A172 (cell line): ENCODE data around the gene SEMA7A. TPM values are rescaled to one million over a fixed set of nuclear protein-coding genes. Genes with fewer than 3 reads are reported as not detected.
A peak's percentile ranks its signal among the peaks of the same experiment; 100 is the strongest.
"Not testable (repeated sequence)": the region's sequence is repeated elsewhere in the genome, so short reads cannot be mapped to it uniquely, and the experiment has no call there.

ENCODE experiments used
- DNase-seq: peaks from one replicate; pipeline ENCODE4 v3.0.0-alpha.2; 2015; ENCODE audit warnings: low spot score
- total RNA-seq: library from RNA; depleted of rRNA; stranded (reverse); fragments of >200 nt; shearing (Covaris generic); gene quantifications from 2 replicates; pipeline ENCODE4 v1.2.3, GENCODE V29; 2014

SEMA7A gene
- total RNA-seq, 1 experiment from 2014 or later, result 14.3 TPM

DNA sequence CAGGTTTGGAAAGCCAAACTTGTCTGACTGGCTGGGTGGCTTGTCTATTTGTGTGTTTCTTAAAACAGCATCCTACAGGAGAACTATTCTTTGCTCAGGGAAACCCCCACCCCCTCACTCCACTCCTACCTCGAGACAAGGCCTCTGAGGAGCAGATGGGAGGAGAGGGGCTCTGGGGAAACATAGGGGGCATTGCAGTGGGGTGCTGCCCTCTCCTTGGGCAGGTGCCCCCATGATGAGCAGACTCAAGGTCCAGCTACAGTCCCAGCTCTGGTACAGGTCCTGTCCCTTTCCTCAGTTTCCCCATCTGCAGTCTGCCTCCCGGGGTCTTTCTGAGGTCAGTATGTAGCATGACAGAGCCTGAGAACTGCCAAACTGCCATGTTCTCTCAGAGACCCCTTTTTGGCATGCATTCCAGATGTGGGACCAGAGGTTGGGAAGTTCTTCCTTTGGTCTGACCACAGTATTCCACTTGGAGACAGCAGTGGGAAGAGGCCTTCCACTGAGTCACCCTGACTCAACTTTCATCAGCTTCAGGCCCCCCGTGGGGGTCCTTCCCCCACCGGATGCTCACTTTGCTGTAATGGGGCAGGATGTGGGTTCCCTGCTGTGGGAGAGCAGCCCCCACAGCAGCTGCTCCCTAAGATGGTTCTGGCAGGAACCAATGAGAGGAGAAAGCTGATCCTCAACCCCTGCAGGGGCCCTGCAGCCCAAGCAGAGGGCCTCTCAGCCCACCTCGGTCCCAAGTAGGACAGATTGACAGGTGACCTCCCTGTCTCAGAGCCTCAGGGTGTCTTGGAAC is 34.0 kb downstream of the SEMA7A start:
- peak; percentile 65 for DNase-seq

GRCh38 chr15:74399100-74399499 is 34.7 kb downstream of the SEMA7A start:
- DNase-seq, result no peak

DNA sequence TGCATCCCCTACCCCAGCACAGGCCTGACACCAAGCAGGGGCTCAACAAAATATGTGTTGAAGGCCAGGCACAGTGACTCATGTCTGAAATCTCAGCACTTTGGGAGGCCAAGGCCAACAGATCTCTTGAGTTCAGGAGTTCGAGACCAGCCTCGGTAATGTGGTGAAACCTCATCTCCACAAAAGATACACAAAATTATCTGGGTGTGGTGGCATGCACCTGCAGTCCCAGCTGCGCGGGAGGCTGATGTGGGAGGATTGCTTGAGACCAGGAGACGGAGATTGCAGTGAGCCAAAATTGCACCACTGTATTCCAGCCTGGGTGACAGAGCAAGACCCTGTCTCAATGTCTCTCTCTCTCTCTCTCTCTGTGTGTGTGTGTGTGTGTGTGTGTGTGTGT is 35.6 kb downstream of the SEMA7A start:
- DNase-seq, result no peak

GRCh38 chr15:74397239-74398068 is 36.3 kb downstream of the SEMA7A start:
- DNase-seq, result no peak

DNA sequence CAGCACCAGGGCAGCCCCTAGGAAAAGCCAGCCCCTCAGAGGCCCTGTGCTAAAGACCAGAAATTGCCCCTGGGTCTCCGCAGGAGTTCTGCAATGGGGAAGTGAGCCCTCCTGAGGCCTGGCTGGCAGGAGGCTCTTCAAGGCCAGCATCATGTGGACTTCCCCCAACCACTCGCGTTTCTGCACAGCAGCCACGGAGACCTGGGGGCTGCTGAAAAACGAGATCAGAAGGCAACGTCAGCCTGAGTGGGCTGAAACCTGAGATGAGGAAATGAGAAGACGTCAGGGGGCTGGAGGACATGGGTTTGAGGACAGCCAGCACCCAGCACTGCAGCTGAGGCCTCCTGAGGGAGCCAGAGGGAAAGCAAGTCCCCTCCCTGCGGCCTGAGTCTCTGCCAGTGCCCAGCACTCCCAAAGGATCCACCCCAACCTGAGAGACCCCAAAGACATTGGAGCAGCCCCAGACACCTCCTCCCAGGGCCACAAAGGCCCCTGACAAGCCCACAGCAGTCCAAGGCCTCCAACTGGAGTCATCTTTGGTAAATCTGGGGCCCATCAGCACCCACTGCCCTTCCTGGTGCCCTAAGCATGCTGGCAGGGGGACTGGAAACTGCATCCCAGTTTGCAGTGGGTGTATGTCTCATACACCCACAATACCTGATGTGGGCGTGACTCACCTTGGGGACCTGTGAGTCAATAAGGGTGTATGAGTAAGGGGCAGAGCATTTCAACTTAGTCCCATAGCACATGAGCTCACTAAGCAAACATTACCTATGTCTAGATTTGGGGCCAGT is 37.1 kb downstream of the SEMA7A start:
- DNase-seq, result peak; percentile 81

- no peak for DNase-seq
Observed at GRCh38 chr15:74396146-74396438, 37.7 kb downstream of the SEMA7A start.

DNA sequence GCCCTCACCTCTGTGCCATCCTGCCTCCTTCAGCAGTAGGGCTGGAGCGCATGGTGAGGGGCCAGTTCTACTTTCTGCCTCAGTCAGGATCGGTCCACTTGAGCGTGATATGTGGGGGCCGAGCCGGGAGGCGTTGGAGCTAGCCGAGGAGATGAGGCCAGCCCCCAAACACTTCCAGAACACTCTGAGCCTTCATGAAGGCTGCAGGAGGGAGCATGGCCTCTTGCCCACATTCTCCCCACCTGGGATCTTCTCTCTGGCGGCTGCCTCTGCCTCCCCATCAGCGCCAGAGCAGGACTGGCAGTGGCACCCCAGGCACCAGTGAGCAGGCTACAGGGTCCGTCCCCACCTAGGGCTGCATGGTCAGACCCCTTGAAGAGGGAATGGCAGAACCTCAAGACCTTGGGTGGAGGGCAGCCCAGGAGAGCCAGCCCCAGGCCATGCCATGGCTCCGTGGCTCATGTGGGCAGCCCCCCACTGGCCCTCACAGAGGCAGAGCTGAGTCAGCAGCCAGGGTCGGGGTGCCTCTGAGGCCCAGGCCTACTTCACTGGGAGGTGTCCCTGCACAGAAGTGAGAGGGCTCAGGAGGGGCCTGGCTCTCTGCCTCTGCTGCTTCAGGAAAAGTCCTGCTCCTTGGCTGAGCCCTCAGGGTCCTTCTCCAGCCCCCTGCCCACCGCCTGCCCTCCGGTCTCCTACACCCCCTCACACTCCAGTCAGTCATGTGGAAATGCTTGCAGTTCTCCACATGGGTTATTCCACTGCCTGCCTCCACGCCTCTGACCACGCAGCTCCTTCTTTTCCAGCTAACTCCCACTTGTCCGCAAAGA is 38.2 kb downstream of the SEMA7A start:
- no peak for DNase-seq

- DNase-seq, result no peak
Observed at GRCh38 chr15:74394090-74394846, 39.5 kb downstream of the SEMA7A start.

GRCh38 chr15:74393423-74393822 is 40.3 kb downstream of the SEMA7A start:
- DNase-seq, result no peak

- no peak for DNase-seq
Observed at GRCh38 chr15:74392902-74393301, 40.9 kb downstream of the SEMA7A start.

- DNase-seq, result no peak
Observed at GRCh38 chr15:74392451-74392830, 41.3 kb downstream of the SEMA7A start.

DNA sequence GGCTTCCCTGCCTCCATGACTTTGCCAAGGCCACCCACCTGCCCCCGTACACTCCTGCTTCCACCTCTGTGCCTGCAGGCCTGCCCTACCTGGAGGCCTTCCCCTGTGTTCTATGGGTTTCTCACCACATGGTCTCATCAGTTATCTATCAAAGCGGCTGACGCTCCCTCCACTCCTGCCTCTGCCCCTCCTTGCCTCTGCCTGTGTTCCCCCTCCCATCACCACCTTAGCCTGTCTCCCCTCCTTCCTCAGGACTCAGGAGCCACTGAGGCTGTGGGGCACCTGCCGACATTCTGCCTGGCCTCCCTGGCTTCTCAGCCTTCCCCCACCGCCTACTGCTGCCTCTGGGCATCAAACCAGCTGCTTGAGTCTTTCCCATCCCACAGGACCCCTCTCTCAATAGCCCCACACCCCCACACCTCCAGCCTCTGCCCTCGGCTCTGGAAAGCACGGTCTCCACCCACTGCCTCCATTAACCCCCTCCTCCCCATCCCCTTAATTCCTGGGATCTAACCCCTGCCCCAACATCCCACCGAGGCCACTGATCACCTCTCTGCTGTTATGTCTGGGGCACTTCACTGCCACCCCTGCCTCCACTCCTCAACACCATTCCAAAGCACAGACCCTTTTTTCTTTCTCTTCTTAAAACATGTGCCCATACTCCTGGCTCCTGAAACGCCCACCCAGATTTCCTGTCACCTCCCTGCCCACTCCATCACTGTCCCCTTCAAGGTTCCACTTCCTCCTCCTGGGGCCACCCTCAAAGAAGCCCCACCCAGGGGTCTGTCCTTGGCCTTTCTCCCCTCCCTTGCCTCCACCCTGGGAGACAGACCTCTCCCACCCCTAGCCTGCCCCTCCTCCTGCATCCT is 41.9 kb downstream of the SEMA7A start:
- no peak for DNase-seq

DNA sequence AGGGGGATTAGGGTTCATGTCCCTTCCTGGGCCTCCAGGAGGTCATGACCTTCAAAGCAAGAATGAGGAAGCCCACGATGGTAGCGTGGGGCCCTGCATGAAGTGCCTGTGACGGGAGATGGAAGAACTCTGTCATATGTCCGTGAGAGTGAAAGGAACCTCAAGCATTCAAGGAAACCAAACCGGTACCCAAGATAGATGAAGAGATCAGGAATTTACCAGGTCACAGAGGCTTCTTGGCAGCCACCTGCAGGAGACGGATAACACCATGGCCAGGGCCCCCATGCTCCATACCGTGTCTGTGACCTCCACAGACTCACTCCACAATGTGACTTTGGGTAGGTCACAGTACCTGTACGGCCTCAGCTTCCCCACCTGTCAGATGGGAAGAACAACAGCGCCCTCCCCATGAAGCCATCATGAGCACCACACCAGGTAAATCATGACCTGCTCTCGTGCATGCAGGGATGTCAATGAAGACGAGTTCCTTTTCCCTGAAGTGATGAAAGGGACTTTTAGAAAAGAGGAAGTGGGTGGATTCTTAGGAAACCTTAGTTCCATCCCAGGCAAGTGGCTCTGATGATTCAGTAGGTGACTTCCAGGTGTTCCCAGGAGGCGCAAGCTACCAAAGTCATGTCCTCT is 43.0 kb downstream of the SEMA7A start:
- no peak for DNase-seq

- not testable (repeated sequence) for DNase-seq
Observed at GRCh38 chr15:74390049-74390646, 43.6 kb downstream of the SEMA7A start.

DNA sequence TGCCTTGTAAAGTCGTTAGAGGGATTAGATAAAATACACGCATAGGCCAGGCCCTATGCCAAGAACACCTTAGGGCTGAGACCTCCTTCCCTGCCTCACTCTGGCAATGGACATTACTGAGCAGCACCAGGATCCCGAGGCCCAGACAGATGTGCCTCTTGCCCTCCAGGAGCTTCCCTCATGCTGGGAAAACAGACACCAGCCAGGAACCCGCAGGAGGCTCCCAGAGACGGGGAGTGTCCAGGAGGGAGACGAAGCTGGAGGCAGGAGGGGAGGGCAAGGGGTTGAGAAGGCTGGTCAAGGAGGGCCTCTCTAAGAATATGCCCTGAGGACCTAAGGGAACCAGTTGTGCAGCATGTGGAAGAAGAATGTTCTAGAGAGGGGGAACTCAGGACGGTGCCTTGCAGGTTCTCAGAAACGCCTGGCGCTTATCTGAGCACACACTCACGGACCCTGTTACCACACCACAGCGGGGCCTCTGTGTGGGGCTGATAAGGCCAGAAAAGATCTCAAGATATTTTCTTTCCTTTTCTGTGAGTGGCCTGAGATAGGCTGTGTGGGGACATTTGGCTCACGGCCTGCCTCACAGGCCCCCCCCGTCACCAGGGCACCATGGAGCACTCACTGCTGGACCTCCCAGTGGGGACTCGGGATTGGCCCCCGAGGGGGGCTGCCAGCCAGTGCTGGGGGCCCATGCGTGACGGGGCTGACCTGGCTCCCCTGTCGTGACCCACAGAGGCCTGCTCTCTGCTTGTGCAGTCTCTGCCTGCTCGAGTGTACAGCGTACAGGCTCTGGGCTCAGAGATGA is 44.3 kb downstream of the SEMA7A start:
- DNase-seq, result no peak

DNA sequence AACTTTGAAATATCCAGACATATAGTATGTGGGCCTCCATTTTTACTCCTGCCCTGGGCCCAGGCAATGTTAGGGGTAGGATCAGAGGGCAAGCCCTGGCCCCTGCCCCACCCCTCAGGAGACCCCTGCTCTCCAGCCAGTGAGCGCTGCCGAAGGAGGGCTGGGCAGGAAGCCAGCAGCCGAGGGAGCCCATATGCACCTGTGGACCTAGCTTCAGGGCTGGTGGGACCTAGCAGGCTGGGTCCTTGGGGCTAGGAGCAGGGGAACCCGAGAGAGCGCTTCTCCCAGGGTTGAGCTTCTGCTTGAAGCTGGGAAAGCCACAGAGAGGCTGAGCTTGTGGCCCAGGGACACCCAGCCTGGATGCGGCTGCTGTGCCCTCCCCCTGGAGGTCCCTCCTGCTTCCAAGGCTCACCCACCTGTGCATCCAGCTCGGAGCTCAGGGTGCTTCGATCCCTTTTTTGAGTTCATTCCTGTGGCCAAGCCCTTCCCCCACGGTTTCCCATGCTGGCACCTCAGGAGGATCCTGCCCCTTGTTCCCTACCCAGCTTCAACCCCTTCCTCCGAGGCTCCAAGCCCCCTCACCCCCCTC is 45.3 kb downstream of the SEMA7A start:
- no peak for DNase-seq

- DNase-seq, result peak; percentile 36
Observed at GRCh38 chr15:74387621-74388362, 46.0 kb downstream of the SEMA7A start.
